Measurements from ENCODE around the gene C8G. TPM values are rescaled to one million over a fixed set of nuclear protein-coding genes. Genes with fewer than 3 reads are reported as not detected.

Gene C8G
- total RNA-seq, 1 donor from 2014 or later = 1.6 TPM

DNA sequence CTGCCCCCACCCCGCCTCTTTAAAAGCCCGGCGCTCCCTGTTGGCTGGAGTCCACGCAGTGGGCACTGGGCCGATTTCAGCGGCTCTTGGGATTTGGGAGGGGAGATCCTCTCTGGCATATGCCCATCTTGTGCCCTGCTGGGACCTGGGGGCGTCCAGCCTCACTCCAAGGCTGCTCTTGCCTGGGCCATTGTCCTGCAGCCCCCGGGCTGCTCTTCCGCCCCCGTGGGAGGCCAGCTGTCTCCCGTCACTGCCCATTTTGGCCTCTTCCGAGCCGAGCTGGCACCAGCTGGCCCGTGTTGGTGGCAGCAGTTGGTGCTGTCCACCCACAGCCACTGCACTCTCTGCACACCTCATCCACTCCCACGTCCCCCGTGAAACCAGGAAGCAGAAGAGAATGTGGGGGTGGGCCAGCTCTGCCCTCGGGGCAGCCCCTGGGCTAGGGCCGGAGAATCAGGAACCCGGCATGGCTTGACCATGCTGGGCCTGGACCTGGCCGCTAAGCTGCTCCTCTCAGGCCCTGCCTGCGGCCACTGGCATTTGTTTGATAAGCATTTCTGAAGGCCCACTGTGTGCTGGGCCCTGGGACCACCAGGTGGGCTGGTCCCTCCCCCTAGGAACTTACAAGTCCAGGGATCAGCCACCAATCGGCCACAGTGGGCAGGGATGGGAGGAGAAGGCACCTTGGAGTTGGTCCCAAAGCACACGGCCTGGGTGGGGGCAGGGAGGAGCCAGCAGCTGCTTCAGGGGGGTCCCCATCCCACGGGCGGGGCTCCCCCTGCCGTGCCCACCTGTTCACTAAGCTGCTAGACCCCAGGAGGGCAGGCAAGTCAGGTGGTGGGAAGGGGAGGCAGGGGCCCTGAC, 2.2 kb downstream of the C8G start:
- no peaks in the 10 kb centered on the region for H3K36me3 ChIP-seq (ENCODE audit: insufficient read depth, low read length)
- H4K20me1 ChIP-seq (ENCODE audit: insufficient read depth, low read length) = peaks cover 14% of the 10 kb centered on the region
- H3K27me3 ChIP-seq (ENCODE audit: insufficient read depth, low read length) = no peaks in the 10 kb centered on the region
- no peaks in the 10 kb centered on the region for H3K9me3 Mint-ChIP-seq (ENCODE audit: unreplicated experiment)
- no peaks in the 10 kb centered on the region for H3K36me3 Mint-ChIP-seq (ENCODE audit: low read depth, unreplicated experiment)
- FAIRE-seq = no peak
- H3K4me1 Mint-ChIP-seq (ENCODE audit: low read depth, unreplicated experiment) = no peaks in the 10 kb centered on the region
- H3K79me2 ChIP-seq (ENCODE audit: insufficient read depth, low read length) = peaks cover 21% of the 10 kb centered on the region
- no peak overlapping the region for H3K27ac ChIP-seq (ENCODE audit: low read depth, low read length)
- peaks cover 16% of the 10 kb centered on the region for H3K4me1 ChIP-seq (ENCODE audit: insufficient read depth, low read length)
- no peak for TF ChIP-seq EZH2 (IDR thresholded peaks at IDR 0.05; ENCODE audit: insufficient read depth, low read length)
- TF ChIP-seq CTCF (IDR thresholded peaks at IDR 0.05; ENCODE audit: insufficient read depth, low read depth, low read length) = no peak
- no peaks in the 10 kb centered on the region for H3K27me3 Mint-ChIP-seq (ENCODE audit: low read depth, unreplicated experiment)
- H3K4me2 ChIP-seq (ENCODE audit: low read length) = no peak overlapping the region
- no peak overlapping the region for H3K4me3 ChIP-seq (ENCODE audit: insufficient read depth, low read depth, low read length)
- no peak overlapping the region for H2AFZ ChIP-seq (ENCODE audit: low read depth, low read length)
- no peak overlapping the region for H3K4me3 Mint-ChIP-seq (ENCODE audit: unreplicated experiment)
- no peaks in the 10 kb centered on the region for H3K9me3 ChIP-seq (ENCODE audit: insufficient read depth, low read depth, low read length)
- no peak overlapping the region for H3K9ac ChIP-seq (ENCODE audit: low read length)
- DNase-seq (ENCODE audit: low read depth) = no peak
- no peak overlapping the region for H3K27ac Mint-ChIP-seq (ENCODE audit: unreplicated experiment)

- Histone ChIP-seq H3K36me3 (ENCODE audit: insufficient read depth, low read length) (no peaks in the 10 kb centered on the region), H3K79me2 (ENCODE audit: insufficient read depth, low read length) (peaks cover 13% of the 10 kb centered on the region), H3K9me3 (ENCODE audit: insufficient read depth, low read depth, low read length) (no peaks in the 10 kb centered on the region), H4K20me1 (ENCODE audit: insufficient read depth, low read length) (peaks cover 11% of the 10 kb centered on the region), H3K4me2 (ENCODE audit: low read length) (peak overlapping the region; percentile 29), H3K27me3 (ENCODE audit: insufficient read depth, low read length) (no peaks in the 10 kb centered on the region), H3K27ac (ENCODE audit: low read depth, low read length) (no peak overlapping the region), H3K4me1 (ENCODE audit: insufficient read depth, low read length) (peaks cover 12% of the 10 kb centered on the region), H3K9ac (ENCODE audit: low read length) (no peak overlapping the region), H2AFZ (ENCODE audit: low read depth, low read length) (no peak overlapping the region), H3K4me3 (ENCODE audit: insufficient read depth, low read depth, low read length) (no peak overlapping the region)
- Mint-ChIP-seq H3K27me3 (ENCODE audit: low read depth, unreplicated experiment) (no peaks in the 10 kb centered on the region), H3K4me1 (ENCODE audit: low read depth, unreplicated experiment) (no peaks in the 10 kb centered on the region), H3K27ac (ENCODE audit: unreplicated experiment) (no peak overlapping the region), H3K36me3 (ENCODE audit: low read depth, unreplicated experiment) (no peaks in the 10 kb centered on the region), H3K9me3 (ENCODE audit: unreplicated experiment) (no peaks in the 10 kb centered on the region), H3K4me3 (ENCODE audit: unreplicated experiment) (peak overlapping the region; percentile 20)
- TF ChIP-seq EZH2 (IDR thresholded peaks at IDR 0.05; ENCODE audit: insufficient read depth, low read length) (no peak), CTCF (IDR thresholded peaks at IDR 0.05; ENCODE audit: insufficient read depth, low read depth, low read length) (peak; percentile 9)
- no peak for DNase-seq (ENCODE audit: low read depth)
- FAIRE-seq = no peak
These were observed 3.0 kb downstream of the C8G start for GRCh38 chr9:136947955-136948510.
